NCI-H460 (cell line): ENCODE measurements around the gene NFE2L1. TPM values are rescaled to one million over a fixed set of nuclear protein-coding genes. Genes with fewer than 3 reads are reported as not detected.

Source experiments
- DNase-seq: peaks from one replicate; pipeline ENCODE4 v3.0.0-alpha.2; 2016; ENCODE audit warnings: low read depth; ENCODE audit errors: extremely low read depth
- small RNA-seq, 2 experiments: library from RNA; depleted of rRNA; stranded (forward); fragments of <200 nt; gene quantifications; one replicate each; pipeline ENCODE3, GENCODE V24; 2014
- total RNA-seq: library from RNA; depleted of rRNA; stranded (reverse); fragments of >200 nt; shearing (Covaris generic); gene quantifications from 2 replicates; pipeline ENCODE4 v1.2.3, GENCODE V29; 2014; rRNA removed

The NFE2L1 gene
- total RNA-seq, 1 experiment from 2014 or later = 142 TPM

DNA sequence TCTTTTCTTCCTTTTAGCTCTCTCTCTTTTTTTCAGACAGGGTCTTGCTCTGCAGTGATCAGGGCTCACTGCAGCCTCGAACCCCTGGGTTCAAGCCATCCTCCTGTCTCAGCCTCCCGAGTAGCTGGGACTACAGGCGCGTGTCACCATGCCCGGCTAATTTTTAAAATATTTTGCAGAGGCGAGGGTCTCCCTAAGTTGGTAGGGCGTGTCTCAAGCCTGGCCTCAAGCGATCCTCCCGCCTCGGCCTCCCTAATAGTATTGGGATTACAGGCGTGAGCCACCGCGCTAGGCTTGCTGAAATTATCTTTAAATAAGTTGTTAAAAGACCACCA is 58.6 kb downstream of the NFE2L1 start:
- DNase-seq = no peak

DNA sequence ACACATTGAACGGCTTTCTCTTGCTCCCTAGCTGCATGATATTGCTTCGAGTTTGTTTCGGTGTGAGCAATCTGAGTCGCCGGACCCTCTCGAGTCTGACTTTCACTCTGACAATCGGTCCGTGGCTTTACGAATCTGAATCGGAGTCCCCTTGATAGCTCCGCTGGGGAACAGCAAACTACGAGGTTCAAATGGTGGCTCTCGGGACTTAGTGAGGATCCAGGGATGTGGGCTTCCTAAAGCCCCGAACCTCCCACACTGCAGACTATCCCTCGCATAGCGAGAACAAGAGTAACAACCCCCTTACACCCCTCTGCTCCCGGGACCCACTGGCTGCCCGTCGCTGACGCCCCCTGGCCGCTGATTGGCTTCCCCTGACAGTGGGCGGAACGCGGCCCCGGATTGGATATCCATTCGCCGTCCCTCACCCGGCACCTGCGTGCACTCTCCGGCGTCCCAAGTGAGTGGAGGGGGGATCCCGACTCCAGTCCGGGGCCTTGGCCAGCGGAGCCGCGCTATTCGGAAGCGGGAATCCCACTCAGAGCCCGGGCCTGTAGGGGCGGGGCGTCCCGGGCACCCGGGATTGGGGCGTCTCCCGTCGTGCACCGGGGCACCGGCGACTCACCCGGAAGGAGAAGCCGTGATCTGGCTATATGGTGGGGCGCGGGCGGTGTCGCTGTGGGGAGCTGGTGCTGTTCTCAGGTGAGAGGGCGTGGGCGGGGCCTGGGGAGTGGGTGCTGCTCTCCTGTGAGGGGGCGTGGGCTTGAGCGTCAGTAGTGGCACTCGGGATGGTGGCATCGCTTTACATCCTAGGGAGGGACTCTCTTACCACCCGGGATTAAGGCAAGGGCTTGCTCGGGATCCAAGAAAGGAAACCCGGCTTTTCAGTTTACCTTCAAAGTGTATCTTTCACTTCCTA is 59.2 kb downstream of the NFE2L1 start, which contains the start of gene SNX11:
Gene SNX11 (plus strand): TSS at position 630 of the 919 bp plus-strand sequence. CDS start 4,278 bp downstream, outside the sequence.
- DNase-seq = peak; percentile 73

DNA sequence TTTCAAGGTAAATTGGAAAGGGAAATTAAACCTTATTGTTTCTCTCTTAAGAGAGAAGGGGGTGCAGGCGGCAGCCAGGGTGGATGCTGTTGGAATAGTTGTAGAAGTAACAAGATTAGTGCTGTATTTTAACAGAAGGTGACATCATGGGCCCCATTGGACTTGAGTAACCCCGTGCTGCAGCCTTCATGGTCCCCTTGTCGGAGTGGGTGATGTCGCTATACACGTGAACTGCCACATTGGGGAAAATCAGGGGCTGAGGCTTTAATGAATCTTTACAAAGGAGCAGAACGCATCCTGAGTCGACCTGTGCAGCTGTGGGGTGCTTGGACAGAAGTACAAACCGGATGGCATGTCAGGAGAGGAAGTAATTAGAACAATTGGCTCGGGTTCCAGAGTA is 62.6 kb downstream of the NFE2L1 start:
- DNase-seq = no peak

Small RNA genes within 50 kb of the gene (small RNA-seq; reads per million reads assigned to genes)
- 0 reads per million in 2 experiments for gene AC004477.2
- gene MIR152 = 1.5 to 32.4 reads per million in 2 experiments
- 0 to 0.18 reads per million in 2 experiments for gene RNU6-1201P

Other genes starting within 250 kb of the NFE2L1 start
- gene OSBPL7, start 226.6 kb upstream of the NFE2L1 start, total RNA-seq = 2.6 and 2.9 TPM in 2 replicates
- gene MRPL10, start 216.8 kb upstream of the NFE2L1 start, total RNA-seq = 70.5 and 72.8 TPM in 2 replicates
- gene LRRC46, start 216.7 kb upstream of the NFE2L1 start, total RNA-seq = 0.20 TPM in 1 of 2 replicates, not detected in the other
- 24.9 and 25.6 TPM in 2 replicates for gene SCRN2, start 207.1 kb upstream of the NFE2L1 start, total RNA-seq
- gene SP6, start 197.2 kb upstream of the NFE2L1 start, total RNA-seq = 0.02 TPM in 1 of 2 replicates, not detected in the other
- gene SP2, start 152.1 kb upstream of the NFE2L1 start, total RNA-seq = 1.9 and 2.4 TPM in 2 replicates
- 23.2 and 28.6 TPM in 2 replicates for gene PNPO, start 106.8 kb upstream of the NFE2L1 start, total RNA-seq
- not detected in 2 replicates for gene PRR15L, start 90.5 kb upstream of the NFE2L1 start, total RNA-seq
- gene CDK5RAP3, start 77.2 kb upstream of the NFE2L1 start, total RNA-seq = 46.6 and 75.2 TPM in 2 replicates
- 8.5 and 12.3 TPM in 2 replicates for gene COPZ2, start 10.6 kb upstream of the NFE2L1 start, total RNA-seq
- gene CBX1, start 53.1 kb downstream of the NFE2L1 start, total RNA-seq = 51.7 and 57.8 TPM in 2 replicates
- gene SNX11, start 59.4 kb downstream of the NFE2L1 start, total RNA-seq = 12.3 and 12.9 TPM in 2 replicates